Skeletal muscle satellite cell (primary cell): ENCODE data around the gene BAIAP3.
"Not testable (repeated sequence)": the region's sequence is repeated elsewhere in the genome, so short reads cannot be mapped to it uniquely, and the experiment has no call there.

ENCODE experiments used
- H3K27me3 ChIP-seq: 2 replicates; pipeline ENCODE4 v1.7.0; 2013; ENCODE audit warnings: low read length; ENCODE audit not compliant: control insufficient read depth, insufficient read depth
- H3K36me3 ChIP-seq: 2 replicates; pipeline ENCODE4 v1.7.0; 2013; ENCODE audit warnings: mild to moderate bottlenecking, control low read depth, low read length; ENCODE audit not compliant: insufficient read depth
- H3K4me1 ChIP-seq: 2 replicates; pipeline ENCODE4 v1.7.0; 2013; ENCODE audit warnings: low read length; ENCODE audit not compliant: control insufficient read depth, insufficient read depth
- H3K4me2 ChIP-seq: 2 replicates; pipeline ENCODE4 v1.7.0; 2013; ENCODE audit warnings: mild to moderate bottlenecking, low read length
- H3K4me3 ChIP-seq: 2 replicates; pipeline ENCODE4 v1.7.0; 2013; ENCODE audit warnings: low read length
- H3K9ac ChIP-seq: 2 replicates; pipeline ENCODE4 v1.7.0; 2013; ENCODE audit warnings: mild to moderate bottlenecking, low read depth, low read length, moderate library complexity
- H3K9me3 ChIP-seq: replicated peaks from 2 replicates; pipeline ENCODE4 v1.7.0; 2013; ENCODE audit warnings: mild to moderate bottlenecking, control low read depth, low read length

Gene BAIAP3

DNA sequence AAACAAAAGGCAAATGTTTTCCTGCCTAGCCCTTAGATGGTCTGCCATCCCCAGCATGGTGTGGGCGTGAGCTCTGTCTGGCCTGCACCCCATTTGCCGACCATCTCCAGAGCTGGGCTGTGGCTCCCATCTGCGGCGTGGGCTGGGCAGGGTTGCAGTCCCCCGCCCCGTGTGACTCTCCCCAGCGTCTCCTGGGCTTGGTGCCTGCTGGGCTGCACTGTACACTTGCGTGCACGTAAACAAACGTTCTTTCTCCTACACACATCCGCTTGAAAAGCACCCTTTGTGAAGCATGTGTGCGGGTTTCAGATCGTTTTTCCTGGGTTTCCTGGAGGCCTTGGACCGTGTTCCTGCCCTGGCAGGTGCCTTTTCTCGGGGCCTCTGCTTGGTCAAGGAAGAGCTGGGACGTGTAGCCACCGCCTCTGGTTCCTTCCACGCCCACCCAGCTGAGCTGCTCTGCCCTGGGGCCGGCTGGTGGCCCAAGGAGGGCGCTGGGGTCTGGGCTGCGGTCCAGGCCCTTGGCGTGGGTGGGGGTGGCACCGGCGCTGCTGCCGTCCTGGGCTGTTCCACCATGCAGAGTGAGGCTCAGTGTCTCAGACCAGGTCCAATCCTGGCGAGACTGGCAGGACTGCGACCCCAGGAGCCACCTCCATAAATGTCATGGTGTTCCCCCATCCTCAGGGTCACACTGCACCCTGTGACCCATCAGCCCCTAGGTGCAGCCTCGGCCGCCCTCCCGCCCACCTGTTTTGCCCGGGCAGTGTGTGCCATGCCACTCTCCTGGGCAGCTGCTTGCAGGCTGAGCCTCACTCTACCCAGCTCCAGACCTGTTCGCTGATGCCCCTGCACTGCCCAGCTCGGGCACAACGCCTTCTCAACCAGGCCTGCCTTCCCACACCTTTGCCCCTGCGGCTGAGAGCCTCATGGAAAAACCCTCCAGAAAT is 9.9 kb upstream of the BAIAP3 start:
- Histone ChIP-seq H3K27me3 (no peaks in the 10 kb centered on the region), H3K4me1 (no peaks in the 10 kb centered on the region), H3K4me3 (no peak overlapping the region), H3K9ac (no peak overlapping the region), H3K36me3 (peaks cover 59% of the 10 kb centered on the region), H3K9me3 (no peaks in the 10 kb centered on the region), H3K4me2 (no peak overlapping the region)

DNA sequence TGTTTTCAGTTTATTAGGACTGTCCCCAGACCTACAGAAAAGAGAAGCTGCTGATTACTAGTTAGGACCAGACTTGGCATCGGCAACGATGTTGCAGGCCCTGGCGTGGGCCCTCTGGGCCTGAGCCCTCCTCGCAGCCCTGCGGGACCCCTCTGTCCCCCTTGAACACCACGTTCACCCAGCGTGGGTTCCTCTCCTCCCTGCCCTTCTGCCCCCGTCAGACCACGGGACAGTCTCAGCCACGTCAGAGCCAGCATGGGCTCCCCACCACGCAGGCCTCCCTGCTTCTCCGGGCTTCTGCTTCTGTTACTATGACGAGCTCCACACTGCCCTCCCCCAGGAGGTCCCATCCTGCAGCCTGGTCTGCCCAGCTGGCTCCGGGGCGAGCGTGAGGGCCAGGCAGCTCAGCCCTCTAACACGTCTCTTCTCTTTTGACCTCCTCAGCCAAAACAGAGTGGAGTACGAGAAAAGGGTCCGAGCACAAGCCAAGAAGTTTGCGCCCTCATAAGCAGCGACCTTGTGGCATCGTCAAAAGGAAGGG is 9.1 kb upstream of the BAIAP3 start:
- Histone ChIP-seq H3K4me2 (no peak overlapping the region), H3K4me3 (no peak overlapping the region), H3K9ac (no peak overlapping the region), H3K27me3 (no peaks in the 10 kb centered on the region), H3K9me3 (no peaks in the 10 kb centered on the region), H3K4me1 (no peaks in the 10 kb centered on the region), H3K36me3 (peaks cover 51% of the 10 kb centered on the region)

DNA sequence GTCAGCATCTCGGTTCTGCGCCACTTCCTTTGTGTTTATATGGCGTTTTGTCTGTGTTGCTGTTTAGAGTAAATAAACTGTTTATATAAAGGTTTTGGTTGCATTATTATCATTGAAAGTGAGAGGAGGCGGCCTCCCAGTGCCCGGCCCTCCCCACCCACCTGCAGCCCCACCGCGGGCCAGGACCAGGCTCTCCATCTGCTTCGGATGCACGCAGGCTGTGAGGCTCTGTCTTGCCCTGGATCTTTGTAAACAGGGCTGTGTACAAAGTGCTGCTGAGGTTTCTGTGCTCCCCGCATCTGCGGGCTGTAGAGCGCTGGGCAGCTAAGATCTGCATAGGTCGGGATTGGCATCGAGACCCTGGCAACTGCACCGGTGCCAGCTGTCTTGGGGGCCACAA is 8.2 kb upstream of the BAIAP3 start:
- H3K4me2 ChIP-seq: no peak overlapping the region
- H3K36me3 ChIP-seq: peaks cover 42% of the 10 kb centered on the region
- H3K9me3 ChIP-seq: no peaks in the 10 kb centered on the region
- H3K4me3 ChIP-seq: no peak overlapping the region
- H3K4me1 ChIP-seq: no peaks in the 10 kb centered on the region
- H3K9ac ChIP-seq: no peak overlapping the region
- H3K27me3 ChIP-seq: no peaks in the 10 kb centered on the region

DNA sequence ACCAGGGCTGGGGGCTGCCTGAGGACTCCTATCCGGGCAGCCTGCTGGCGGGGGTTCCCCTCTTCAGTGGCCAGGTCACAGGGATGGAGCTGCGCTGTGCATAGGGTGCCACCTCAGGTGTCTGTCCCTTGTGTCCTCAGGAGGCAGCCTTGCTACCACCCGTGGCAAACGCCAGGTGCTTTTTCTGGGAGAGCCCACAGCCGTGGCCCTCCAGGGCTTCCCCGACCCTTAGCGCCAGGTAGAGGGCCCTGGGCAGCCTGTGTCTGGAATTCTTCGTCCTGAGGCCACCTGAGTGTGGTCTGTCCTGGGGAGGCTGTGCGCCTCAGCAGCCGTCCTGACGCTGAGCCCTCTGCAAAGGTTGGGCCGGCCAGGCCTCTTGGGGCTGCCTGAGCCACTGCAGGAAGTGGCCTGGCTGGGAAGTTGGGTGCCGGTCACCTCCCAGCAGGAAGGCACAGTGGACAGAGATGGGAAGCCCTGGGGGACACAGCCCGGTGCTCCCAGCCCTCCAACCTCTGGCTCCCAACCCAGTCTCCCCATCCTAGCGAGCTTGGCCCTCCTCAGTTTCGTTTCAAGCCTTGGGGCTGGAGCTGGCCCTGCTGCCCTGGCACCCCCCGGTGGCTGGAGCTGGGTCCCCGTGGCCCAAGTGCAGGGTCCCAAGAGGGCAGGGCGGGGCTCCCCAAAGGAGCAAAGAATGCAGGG is 7.6 kb upstream of the BAIAP3 start:
- Histone ChIP-seq H3K9me3 (no peaks in the 10 kb centered on the region), H3K4me3 (no peak overlapping the region), H3K4me2 (no peak overlapping the region), H3K4me1 (no peaks in the 10 kb centered on the region), H3K27me3 (peaks cover under 1% of the 10 kb centered on the region), H3K36me3 (peaks cover 37% of the 10 kb centered on the region), H3K9ac (no peak overlapping the region)

DNA sequence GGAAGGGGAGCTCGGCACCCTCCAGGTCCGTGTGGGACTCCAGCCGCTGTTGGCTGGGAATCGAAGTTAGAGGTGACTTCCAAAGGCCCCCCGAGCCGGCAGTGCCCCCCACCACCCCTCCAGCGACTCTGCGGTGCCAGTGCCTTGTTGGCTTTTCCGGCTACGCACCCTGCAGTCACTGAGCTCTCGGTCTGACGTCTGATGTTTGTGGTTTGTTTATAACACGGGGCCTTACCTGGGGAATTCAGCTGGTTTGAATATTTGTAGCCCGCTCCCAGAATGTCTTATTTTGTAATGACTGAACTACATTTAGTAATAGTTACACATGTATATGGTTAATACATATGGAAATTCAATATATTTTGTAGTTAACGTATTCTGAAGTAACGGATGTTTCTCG is 7.1 kb upstream of the BAIAP3 start:
- Histone ChIP-seq H3K4me3 (no peak overlapping the region), H3K9me3 (no peaks in the 10 kb centered on the region), H3K9ac (no peak overlapping the region), H3K4me1 (peaks cover 3% of the 10 kb centered on the region), H3K27me3 (peaks cover 7% of the 10 kb centered on the region), H3K4me2 (no peak overlapping the region), H3K36me3 (peaks cover 32% of the 10 kb centered on the region)

DNA sequence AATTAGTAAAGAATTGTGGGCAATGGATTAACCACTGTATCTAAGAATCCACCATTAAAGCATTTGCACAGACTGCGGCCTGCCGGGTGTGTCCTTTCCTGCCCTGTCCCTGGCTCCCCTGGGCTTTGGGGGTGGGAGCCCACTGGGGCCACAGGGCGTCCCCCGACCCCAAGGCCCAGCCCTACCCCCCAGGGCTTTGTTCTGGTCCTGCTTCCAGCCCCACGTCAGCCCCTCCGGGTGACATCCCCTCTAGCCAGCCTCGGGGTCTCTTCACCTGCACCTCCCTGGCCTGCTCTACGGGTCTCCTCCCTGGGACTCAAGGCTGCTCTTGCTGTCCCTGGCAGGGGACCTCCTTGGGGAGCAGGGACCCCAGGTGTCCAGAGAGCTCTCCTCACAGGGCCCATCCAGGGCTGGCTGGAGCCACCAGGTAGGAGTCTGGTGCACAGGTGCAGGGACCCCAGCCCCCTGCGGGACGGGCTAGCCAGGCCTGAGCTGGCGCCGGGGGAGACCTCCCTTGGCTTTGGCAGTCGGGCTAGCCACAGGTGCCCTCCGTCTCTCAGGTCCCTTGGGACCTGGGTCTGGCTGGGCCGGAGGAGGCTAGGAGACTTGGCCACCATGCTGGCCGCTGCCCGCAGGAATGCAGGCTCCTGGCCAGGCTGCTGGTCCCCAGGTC is 6.4 kb upstream of the BAIAP3 start:
- Histone ChIP-seq H3K4me3 (no peak overlapping the region), H3K9me3 (no peaks in the 10 kb centered on the region), H3K27me3 (peaks cover 13% of the 10 kb centered on the region), H3K36me3 (peaks cover 26% of the 10 kb centered on the region), H3K9ac (no peak overlapping the region), H3K4me2 (no peak overlapping the region), H3K4me1 (peaks cover 9% of the 10 kb centered on the region)

DNA sequence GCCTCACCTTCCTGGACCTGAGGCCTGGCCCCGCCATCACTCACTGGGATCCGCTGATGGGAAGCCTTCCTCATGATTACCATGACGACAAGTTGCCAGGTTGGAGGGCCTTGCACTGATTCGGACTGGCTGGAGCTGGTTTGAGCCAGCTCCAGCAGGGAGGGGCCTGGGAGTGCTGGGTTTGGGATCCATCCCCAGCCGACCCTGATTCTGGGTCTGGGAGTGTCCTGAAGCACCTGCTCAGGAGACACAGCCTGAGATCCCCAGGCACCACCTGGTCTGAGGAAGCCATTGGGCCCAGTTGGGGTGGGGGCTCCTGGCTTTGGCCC is 5.9 kb upstream of the BAIAP3 start:
- Histone ChIP-seq H3K4me3 (no peak overlapping the region), H3K4me2 (no peak overlapping the region), H3K9me3 (no peaks in the 10 kb centered on the region), H3K27me3 (peaks cover 18% of the 10 kb centered on the region), H3K36me3 (peaks cover 26% of the 10 kb centered on the region), H3K4me1 (peaks cover 13% of the 10 kb centered on the region), H3K9ac (no peak overlapping the region)

DNA sequence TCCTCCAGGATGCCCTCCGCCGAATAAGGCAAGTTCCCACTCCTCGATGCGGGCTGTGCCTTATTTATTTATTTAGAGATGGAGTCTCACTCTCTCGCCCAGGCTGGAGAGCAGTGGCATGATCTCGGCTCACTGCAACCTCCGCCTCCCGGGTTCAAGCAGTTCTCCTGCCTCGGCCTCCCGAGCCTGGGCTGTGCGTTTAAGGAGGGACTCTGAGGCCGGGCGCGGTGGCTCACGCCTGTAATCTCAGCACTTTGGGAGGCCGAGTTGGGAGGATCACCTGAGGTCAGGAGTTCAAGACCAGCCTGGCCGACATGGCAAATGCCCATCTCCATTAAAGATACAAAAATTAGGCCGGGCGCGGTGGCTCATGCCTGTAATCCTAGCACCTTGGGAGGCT is 5.3 kb upstream of the BAIAP3 start:
- not testable (repeated sequence) for H3K9ac ChIP-seq, H3K9me3 ChIP-seq, H3K4me2 ChIP-seq, H3K4me3 ChIP-seq
- H3K36me3 ChIP-seq: peaks cover 26% of the 10 kb centered on the region
- H3K4me1 ChIP-seq: peaks cover 17% of the 10 kb centered on the region
- H3K27me3 ChIP-seq: peaks cover 24% of the 10 kb centered on the region

DNA sequence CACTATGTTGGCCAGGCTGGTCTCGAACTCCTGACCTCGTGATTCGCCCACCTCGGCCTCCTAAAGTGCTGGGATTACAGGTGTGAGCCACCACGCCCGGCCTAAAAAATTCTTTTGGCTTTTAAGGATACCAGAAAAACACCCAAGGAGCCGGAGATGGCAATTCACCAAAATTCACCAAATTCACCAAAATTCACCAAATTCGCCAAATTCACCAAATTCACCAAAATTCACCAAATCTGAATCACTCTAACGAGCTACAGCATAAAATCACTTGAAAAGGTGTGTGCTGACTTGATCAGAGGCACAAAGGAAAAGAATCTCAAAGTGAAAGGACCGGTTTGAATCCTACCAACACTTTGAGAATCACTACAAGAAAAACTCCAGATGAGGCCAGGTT is 4.5 kb upstream of the BAIAP3 start:
- Histone ChIP-seq H3K36me3 (peaks cover 18% of the 10 kb centered on the region), H3K27me3 (peaks cover 28% of the 10 kb centered on the region), H3K4me1 (peaks cover 18% of the 10 kb centered on the region)
- not testable (repeated sequence) for H3K9ac ChIP-seq, H3K9me3 ChIP-seq, H3K4me2 ChIP-seq, H3K4me3 ChIP-seq

DNA sequence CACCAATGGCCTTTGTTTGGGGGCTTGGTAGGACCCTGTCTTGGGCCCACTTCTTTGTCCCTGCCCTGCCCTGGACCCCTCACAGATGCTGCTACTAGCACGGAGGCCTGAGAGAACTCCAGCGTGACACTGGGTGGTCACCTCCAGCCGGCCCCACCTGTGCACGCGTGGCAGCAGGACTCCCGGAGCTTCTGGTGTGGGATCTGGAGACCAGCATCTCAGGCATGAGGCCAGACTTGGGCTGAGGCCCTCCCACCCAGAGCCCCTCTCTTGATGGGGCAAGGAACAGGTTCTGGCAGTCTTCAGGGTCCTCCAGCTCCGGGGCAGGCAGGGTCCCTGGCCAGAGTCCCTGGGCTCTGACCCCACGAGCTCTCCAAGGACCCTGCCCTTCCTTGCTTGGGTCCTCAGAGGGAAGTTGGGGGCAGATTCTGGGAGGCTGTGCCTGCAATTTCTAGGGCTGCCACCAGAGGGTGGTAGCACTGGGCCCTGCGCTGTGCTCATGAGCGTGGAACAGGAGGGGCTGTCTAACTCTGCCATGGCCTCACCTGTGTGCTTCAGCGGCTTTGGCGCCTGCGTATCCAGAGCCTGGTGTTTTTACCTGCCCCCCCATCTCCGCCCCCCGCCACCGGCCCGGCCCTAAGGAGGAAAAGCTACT is 3.1 kb upstream of the BAIAP3 start:
- Histone ChIP-seq H3K9me3 (no peaks in the 10 kb centered on the region), H3K4me1 (peaks cover 18% of the 10 kb centered on the region), H3K27me3 (peaks cover 40% of the 10 kb centered on the region), H3K36me3 (peaks cover 5% of the 10 kb centered on the region), H3K4me3 (no peak overlapping the region), H3K4me2 (no peak overlapping the region), H3K9ac (no peak overlapping the region)
